Measurements from ENCODE around the gene TAF4.
A peak's percentile ranks its signal among the peaks of the same experiment; 100 is the strongest.
"Not testable (repeated sequence)": the region's sequence is repeated elsewhere in the genome, so short reads cannot be mapped to it uniquely, and the experiment has no call there.

TAF4 gene

GRCh38 chr20:61982191-61982950, 83.3 kb downstream of the TAF4 start:
- H3K4me3 ChIP-seq (ENCODE audit: low read depth, low read length), result no peak overlapping the region
- no peak for TF ChIP-seq CTCF (IDR thresholded peaks at IDR 0.05; ENCODE audit: low read depth, low read length)

GRCh38 chr20:61981691-61982090, 84.0 kb downstream of the TAF4 start:
- not testable (repeated sequence) for H3K4me3 ChIP-seq (ENCODE audit: low read depth, low read length)

- TF ChIP-seq CTCF (IDR thresholded peaks at IDR 0.05; ENCODE audit: low read depth, low read length), result peak; percentile 33; the same call in 1 of the 2 replicates
- no peak overlapping the region for H3K4me3 ChIP-seq (ENCODE audit: low read depth, low read length)
These were observed 84.8 kb downstream of the TAF4 start for GRCh38 chr20:61980647-61981583.

GRCh38 chr20:61979701-61980635, 85.7 kb downstream of the TAF4 start:
- no peak for TF ChIP-seq CTCF (IDR thresholded peaks at IDR 0.05; ENCODE audit: low read depth, low read length)
- H3K4me3 ChIP-seq (ENCODE audit: low read depth, low read length), result no peak overlapping the region

GRCh38 chr20:61979090-61979489, 86.6 kb downstream of the TAF4 start:
- TF ChIP-seq CTCF (IDR thresholded peaks at IDR 0.05; ENCODE audit: low read depth, low read length), result no peak
- no peak overlapping the region for H3K4me3 ChIP-seq (ENCODE audit: low read depth, low read length)

GRCh38 chr20:61978491-61978890, 87.2 kb downstream of the TAF4 start:
- no peak for TF ChIP-seq CTCF (IDR thresholded peaks at IDR 0.05; ENCODE audit: low read depth, low read length)
- no peak overlapping the region for H3K4me3 ChIP-seq (ENCODE audit: low read depth, low read length)

- H3K4me3 ChIP-seq (ENCODE audit: low read depth, low read length), result no peak overlapping the region
- no peak for TF ChIP-seq CTCF (IDR thresholded peaks at IDR 0.05; ENCODE audit: low read depth, low read length)
These were observed 88.3 kb downstream of the TAF4 start for GRCh38 chr20:61977419-61977786.
